ENCODE measurements around the gene KCNG3. TPM values are rescaled to one million over a fixed set of nuclear protein-coding genes. Genes with fewer than 3 reads are reported as not detected.

Gene KCNG3
- total RNA-seq, 1 experiment from 2014 or later: 1.5 TPM

DNA sequence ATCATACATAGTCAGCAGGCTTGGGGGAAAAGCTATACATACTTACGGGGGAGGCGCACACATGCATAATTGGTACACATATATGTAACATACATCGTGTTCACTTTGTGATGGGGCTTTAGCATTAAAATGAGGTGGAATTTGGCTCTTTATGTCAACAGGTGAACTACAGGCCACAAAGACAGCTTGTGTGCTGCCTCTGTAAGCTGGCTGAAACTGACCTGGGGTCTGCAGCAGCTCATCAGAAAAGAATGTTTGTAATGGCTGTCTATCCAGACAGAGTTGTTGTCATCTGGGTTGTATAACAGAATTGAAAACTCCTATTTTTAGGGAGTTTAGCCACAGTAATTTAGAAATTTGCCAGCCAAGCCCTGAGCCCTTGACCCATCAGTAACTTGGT, 4.7 kb upstream of the KCNG3 start:
- Histone ChIP-seq H3K9me2 (ENCODE audit: insufficient read depth) (no peaks in the 10 kb centered on the region), H3K4me2 (ENCODE audit: low read length) (no peak overlapping the region), H3K4me3 (replicated peaks in 1 of 2; ENCODE audit: low read depth in 1 of 2, low read length in 2 of 2) (no peak overlapping the region), H3K4me1 (ENCODE audit: control insufficient read depth in 1 of 2, insufficient read depth in 2 of 2, low read length in 2 of 2) (peaks cover 0 to 18% of the 10 kb centered on the region in 2 experiments; a peak in 2 of 4 replicates), H3K36me3 (ENCODE audit: control insufficient read depth in 1 of 2, insufficient read depth in 2 of 2, low read length in 2 of 2) (no peaks in the 10 kb centered on the region), H3K9ac (ENCODE audit: low read length) (no peak overlapping the region), H3K27ac (ENCODE audit: low read depth, low read length) (no peak overlapping the region), H3K79me2 (ENCODE audit: insufficient read depth, low read length) (no peaks in the 10 kb centered on the region), H4K20me1 (ENCODE audit: insufficient read depth) (no peaks in the 10 kb centered on the region), H3K9me3 (ENCODE audit: control insufficient read depth in 1 of 2, insufficient read depth in 1 of 2, low read depth in 1 of 2, low read length in 2 of 2) (no peaks in the 10 kb centered on the region), H3K27me3 (ENCODE audit: insufficient read depth, low read length) (no peaks in the 10 kb centered on the region), H2AFZ (ENCODE audit: low read depth, low read length, poor library complexity, severe bottlenecking) (no peak overlapping the region)
- POLR2A ChIA-PET: no interaction called here
- DNase-seq (ENCODE audit: low read depth, low spot score) (no peak), ATAC-seq (no peak)
- RAD21 ChIA-PET (ENCODE audit: low non-redundant PET in 1 of 2, low total read pairs in 2 of 2, uncharacterized antibody in 2 of 2, unreplicated experiment in 2 of 2): no interaction called here
- TF ChIP-seq POLR2A (IDR thresholded peaks at IDR 0.05; ENCODE audit: borderline replicate concordance, extremely low read depth, insufficient read depth, insufficient read length): no peak
- TF ChIP-seq FOSL1 (IDR thresholded peaks at IDR 0.05; ENCODE audit: low read depth): no peak
- TF ChIP-seq SP1 (IDR thresholded peaks at IDR 0.05; ENCODE audit: low read depth): no peak
- TF ChIP-seq YY1 (IDR thresholded peaks at IDR 0.05; ENCODE audit: extremely low read depth, insufficient replicate concordance, low read depth, low read length): no peak
- TF ChIP-seq ATF3 (IDR thresholded peaks at IDR 0.05): no peak
- TF ChIP-seq JUND (IDR thresholded peaks at IDR 0.05): no peak
- TF ChIP-seq CTCF (IDR thresholded peaks at IDR 0.05 in 2 of 3, conservative IDR thresholded peaks at IDR 0.05 in 1 of 3; ENCODE audit: borderline replicate concordance in 1 of 3, insufficient read depth in 1 of 3, low read depth in 2 of 3, low read length in 2 of 3): no peak
- TF ChIP-seq EGR1 (IDR thresholded peaks at IDR 0.05; ENCODE audit: low read depth): no peak
- no peak for TF ChIP-seq TCF7L2 (IDR thresholded peaks at IDR 0.05; ENCODE audit: borderline replicate concordance, extremely low read depth, insufficient read depth, insufficient read length)
- no peak for TF ChIP-seq CBX3 (IDR thresholded peaks at IDR 0.05; ENCODE audit: low read depth)
- TF ChIP-seq CEBPB (IDR thresholded peaks at IDR 0.05; ENCODE audit: low read depth): no peak
- CTCF ChIA-PET: no interaction called here
- intact Hi-C loops (cut with micrococcal nuclease): loop anchor here (10.0 kb wide), 1 partner anchor 276 kb away; no protein-coding TSS in a partner anchor
- no TSS peak for BruUV-seq (replicated peaks)

Data from HCT116 (cell line).